Pancreas (tissue), 10 donors: ENCODE results near the gene CUX1. TPM values are rescaled to one million over a fixed set of nuclear protein-coding genes. Genes with fewer than 3 reads are reported as not detected.

Experiments used
- ATAC-seq, 4 donors: fragments of 200-7000 bp; cut with Tn5 transposase; one replicate each; pipeline versions ENCODE4 v1.8.0 to v1.9.1; 2020; ENCODE audit warnings: mild to moderate bottlenecking in 4 of 4, moderate library complexity in 4 of 4
- DNase-seq, 6 donors: peaks; one replicate each; pipeline ENCODE4 v3.0.0-alpha.2; 2020
- FAIRE-seq: peaks from 2 replicates; lab custom pipeline; 2012; peaks lifted over from hg19 to GRCh38; lab: Jason Lieb, UNC
- H3K27ac ChIP-seq, 4 donors: fragments of 200-600 bp; sonication (generic); 1 replicate in 3 of 4; 2 replicates in 1 of 4; pipeline versions ENCODE4 v1.5.0 to v1.8.0; 2020
- H3K27me3 ChIP-seq, 4 donors: fragments of 200-600 bp; one replicate each; pipeline ENCODE4 v1.8.0; 2021
- H3K36me3 ChIP-seq, 3 donors: fragments of 200-600 bp; sonication (generic) in 1 of 3; one replicate each; pipeline versions ENCODE4 v1.5.0 to v1.8.0; 2020 to 2021
- H3K4me1 ChIP-seq, 3 donors: fragments of 200-600 bp; one replicate each; pipeline ENCODE4 v1.8.0; 2021
- H3K4me3 ChIP-seq, 4 donors: fragments of 200-600 bp; sonication (generic) in 2 of 4; one replicate each; pipeline versions ENCODE4 v1.5.0 to v1.8.0; 2020 to 2021
- H3K9me3 ChIP-seq, 4 donors: fragments of 200-600 bp; one replicate each; pipeline ENCODE4 v1.8.0; 2021
- CTCF ChIP-seq, 4 donors: fragments of 200-600 bp; sonication (generic) in 3 of 4; IDR thresholded peaks; one replicate each; pipeline versions ENCODE4 v1.5.0 to v1.8.0; 2021; ENCODE audit warnings: antibody characterized with exemption in 4 of 4
- WGBS, 2 donors: extraction: QIAGEN DNeasy Blood & Tissue Kit; methylation state at CpG; one replicate each; pipeline ENCODE4 v1.1.7; 2013; 5-methylcytosine and 5-hydroxymethylcytosine counted together
- intact Hi-C, 3 donors: fragments of 100-400 bp; cut with DNase I; formaldehyde crosslinking; loops; one replicate each; pipeline versions ENCODE4 v1.11.1 to v1.14.2; 2022
- polyA plus RNA-seq, 2 donors: library from polyadenylated mRNA; stranded (reverse); fragments of 200-250 nt; gene quantifications; one replicate each; pipeline ENCODE4 v1.2.3, GENCODE V29; 2013
- total RNA-seq, 6 donors: library from RNA; stranded (reverse); fragmentation: NEBNext Ultra II Directional in 4 of 6; extraction: Animal tissue kit (Norgen Biotek cat#: 25700) in 4 of 6; gene quantifications; one replicate each; pipeline versions ENCODE4 v1.2.1 to v1.2.4, GENCODE V29; 2021 to 2023
- donor health status: healthy with polysubstance abuse.
- donor health status: DM: no; HTN: no; CAD: no; lungs with moderate emphysema.
- donor health status: DM: no; HTN: no; CAD: no.
- donor health status: control.
- donor health status: control.
- donor health status: Bipolar disorder and iron deficiency.
- donor health status: DM: yes; HTN: yes; CAD: no.
- donor health status: DM: no; HTN: no; CAD: no.
- donor health status: DM: no; HTN: no; CAD: no.
- donor health status: DM: yes; HTN: yes; CAD: no.

CUX1 gene
- total and polyA plus RNA-seq, 8 donors = 18.9 to 61.2 (median 45.1) TPM

DNA sequence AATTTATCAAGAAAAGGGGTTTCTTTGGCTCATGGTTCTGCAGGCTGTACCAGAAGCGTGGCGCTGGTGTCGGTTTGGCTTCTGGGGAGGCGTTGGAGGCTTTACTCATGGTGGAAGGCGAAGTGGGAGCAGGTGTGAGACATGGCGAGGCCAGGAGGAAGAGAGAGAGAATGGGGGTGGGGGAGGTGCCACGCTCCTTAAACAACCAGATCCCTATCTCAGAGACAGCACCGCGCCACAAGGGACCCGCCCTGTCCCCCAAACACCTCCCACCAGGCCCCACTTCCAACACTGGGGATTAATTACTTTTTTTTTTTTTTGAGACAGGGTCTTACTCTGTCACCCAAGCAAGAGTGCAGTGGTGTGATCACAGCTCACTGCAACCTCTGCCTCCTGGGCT lies 451.2 kb downstream of the CUX1 start:
- intact Hi-C loops = no loop called here
- H3K4me1 ChIP-seq = no peaks in the 10 kb centered on the region
- WGBS, 2 donors = 92 to 95% methylated on average over 10 of the region's 10 CpGs
- no peak for FAIRE-seq
- no peak for ATAC-seq
- no peaks in the 10 kb centered on the region for H3K9me3 ChIP-seq
- no peaks in the 10 kb centered on the region for H3K27me3 ChIP-seq
- DNase-seq = peak in 1 of 6 donors; percentile 9
- no peaks in the 10 kb centered on the region for H3K36me3 ChIP-seq
- H3K27ac ChIP-seq = no peak overlapping the region
- no peak for TF ChIP-seq CTCF (IDR thresholded peaks at IDR 0.05)
- H3K4me3 ChIP-seq = no peak overlapping the region

DNA sequence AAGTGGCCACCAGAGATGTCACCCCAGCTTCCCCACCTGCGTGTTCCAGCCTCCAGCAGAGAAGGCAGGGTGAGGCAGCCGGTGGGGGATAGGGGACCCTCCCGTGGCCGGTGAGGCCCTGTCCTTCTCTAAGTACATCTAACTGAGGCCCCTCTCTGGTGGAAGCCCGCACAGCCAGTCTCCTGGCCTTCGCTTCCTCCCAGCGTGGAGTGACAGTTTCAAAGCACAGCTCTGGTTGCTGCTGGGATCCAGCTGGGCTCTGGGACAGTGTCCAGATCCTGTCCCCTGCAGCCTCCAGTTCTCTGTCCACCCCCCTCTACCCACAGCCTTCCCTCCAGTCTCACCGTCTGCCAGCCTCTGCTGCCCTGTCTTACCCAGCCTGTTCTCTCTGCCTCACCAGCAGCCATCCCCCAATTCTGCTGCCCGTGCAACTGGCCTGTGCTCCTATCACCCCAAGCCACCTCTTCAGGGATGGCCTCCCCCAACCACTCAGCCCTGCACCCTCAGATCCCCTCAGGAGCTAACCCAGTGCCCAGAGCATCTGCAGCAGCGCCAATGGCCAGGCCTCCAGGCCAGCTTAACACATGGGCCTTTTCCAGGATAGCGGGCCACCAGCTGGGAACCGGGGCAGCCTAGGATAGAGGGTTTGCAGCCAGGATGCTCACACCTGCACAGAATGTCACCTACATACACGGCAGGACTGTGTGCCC lies 452.9 kb downstream of the CUX1 start:
- no peak for TF ChIP-seq CTCF (IDR thresholded peaks at IDR 0.05)
- H3K36me3 ChIP-seq = no peaks in the 10 kb centered on the region
- H3K4me3 ChIP-seq = no peak overlapping the region
- WGBS, 2 donors = 71 to 79% methylated on average over 13 of the region's 13 CpGs
- H3K4me1 ChIP-seq = no peaks in the 10 kb centered on the region
- DNase-seq (peak in 1 of 6 donors; percentile 45), FAIRE-seq (no peak), ATAC-seq (no peak)
- no peaks in the 10 kb centered on the region for H3K27me3 ChIP-seq
- H3K9me3 ChIP-seq = no peaks in the 10 kb centered on the region
- intact Hi-C loops = loop anchor here in 2 of 3 donors (5.0 kb wide), 2 partner anchors 668 to 723 kb away; no protein-coding TSS in a partner anchor
- no peak overlapping the region for H3K27ac ChIP-seq

DNA sequence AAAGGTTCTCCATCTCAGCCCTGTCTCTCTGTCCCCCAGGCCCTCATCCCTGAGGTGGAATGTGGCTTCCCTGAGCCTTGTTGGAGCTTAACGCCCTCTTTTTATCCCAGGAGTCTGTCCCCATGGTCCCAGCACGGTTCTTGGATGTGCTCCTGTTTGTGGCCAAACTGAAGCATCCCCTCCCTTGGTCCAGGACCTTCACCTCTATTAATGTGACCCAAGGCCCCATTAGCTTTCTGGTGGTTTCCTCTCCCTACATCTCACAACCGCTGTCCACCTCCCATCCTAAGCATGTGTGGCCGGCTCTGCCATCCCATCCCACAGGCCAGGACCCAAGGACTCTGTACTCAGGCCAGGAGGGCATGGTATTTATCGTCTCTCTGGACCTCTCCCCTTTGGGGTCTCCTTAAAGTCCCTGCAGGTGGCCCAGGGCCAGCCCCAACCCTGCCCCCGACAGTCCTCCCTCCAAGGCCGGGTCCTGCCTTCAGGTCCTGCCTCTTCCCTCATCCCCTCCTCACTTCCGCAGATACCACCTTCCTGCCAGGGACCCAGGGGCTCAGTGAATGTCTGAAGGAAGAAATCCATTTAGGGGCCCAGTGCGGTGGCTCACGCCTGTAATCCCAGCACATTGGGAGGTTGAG lies 453.9 kb downstream of the CUX1 start:
- no peaks in the 10 kb centered on the region for H3K36me3 ChIP-seq
- H3K9me3 ChIP-seq = no peaks in the 10 kb centered on the region
- H3K4me3 ChIP-seq = no peak overlapping the region
- ATAC-seq (no peak), DNase-seq (peak in 1 of 6 donors; percentile 58), FAIRE-seq (no peak)
- H3K27me3 ChIP-seq = no peaks in the 10 kb centered on the region
- no peak for TF ChIP-seq CTCF (IDR thresholded peaks at IDR 0.05)
- intact Hi-C loops = loop anchor here in 2 of 3 donors (5.0 kb wide), 2 partner anchors 669 to 724 kb away; no protein-coding TSS in a partner anchor
- H3K27ac ChIP-seq = no peak overlapping the region
- WGBS, 2 donors = 91 to 95% methylated on average over 10 of the region's 10 CpGs
- no peaks in the 10 kb centered on the region for H3K4me1 ChIP-seq

- H3K4me1 ChIP-seq = no peaks in the 10 kb centered on the region
- H3K36me3 ChIP-seq = no peaks in the 10 kb centered on the region
- TF ChIP-seq CTCF (IDR thresholded peaks at IDR 0.05) = peak; percentile 77 to 90 (median 86)
- 42 to 44% methylated on average over 21 of the region's 21 CpGs for WGBS, 2 donors
- H3K27ac ChIP-seq = no peak overlapping the region
- DNase-seq (peak; percentile 55 to 95 (median 80)), ATAC-seq (peak; percentile 89 to 97 (median 93)), FAIRE-seq (no peak)
- no peak overlapping the region for H3K4me3 ChIP-seq
- no peaks in the 10 kb centered on the region for H3K27me3 ChIP-seq
- intact Hi-C loops = loop anchor here in 2 of 3 donors (2.0 to 5.0 kb wide), 3 partner anchors 670 to 729 kb away; no protein-coding TSS in a partner anchor
- no peaks in the 10 kb centered on the region for H3K9me3 ChIP-seq
Measured at GRCh38 chr7:102272075-102272916, 454.9 kb downstream of the CUX1 start.
